Activated CD4-positive, alpha-beta T cell treated with anti-CD3 and anti-CD28 coated beads for 4 hours (primary cell): ENCODE measurements around the gene MYG1.
"Not testable (repeated sequence)": the region's sequence is repeated elsewhere in the genome, so short reads cannot be mapped to it uniquely, and the experiment has no call there.

Source experiments
- DNase-seq, 2 donors: peaks; one replicate each; pipeline ENCODE4 v3.0.0-alpha.2; 2020

The MYG1 gene

GRCh38 chr12:53330671-53331070 lies 31.2 kb downstream of the MYG1 start:
- no peak for DNase-seq

DNA sequence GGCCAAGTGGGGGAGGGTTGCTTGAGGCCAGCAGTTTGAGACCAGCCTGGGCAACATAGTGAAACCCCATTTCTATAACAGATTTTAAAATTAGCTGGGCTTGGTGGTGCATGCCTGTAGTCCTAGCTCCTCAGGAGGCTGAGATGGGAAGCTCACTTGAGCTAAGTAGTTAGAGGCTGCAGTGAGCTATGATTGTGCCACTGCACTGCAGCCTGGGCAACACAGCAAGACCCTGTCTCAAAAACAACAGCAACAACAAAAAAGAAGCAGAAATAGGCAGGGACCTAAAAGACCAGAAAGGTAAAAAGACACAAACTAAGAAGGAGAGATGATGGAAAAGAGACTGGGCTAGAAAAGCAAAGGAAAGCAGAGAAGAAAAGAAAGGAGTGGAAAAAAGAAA lies 32.8 kb downstream of the MYG1 start:
- DNase-seq, result not testable (repeated sequence)

DNA sequence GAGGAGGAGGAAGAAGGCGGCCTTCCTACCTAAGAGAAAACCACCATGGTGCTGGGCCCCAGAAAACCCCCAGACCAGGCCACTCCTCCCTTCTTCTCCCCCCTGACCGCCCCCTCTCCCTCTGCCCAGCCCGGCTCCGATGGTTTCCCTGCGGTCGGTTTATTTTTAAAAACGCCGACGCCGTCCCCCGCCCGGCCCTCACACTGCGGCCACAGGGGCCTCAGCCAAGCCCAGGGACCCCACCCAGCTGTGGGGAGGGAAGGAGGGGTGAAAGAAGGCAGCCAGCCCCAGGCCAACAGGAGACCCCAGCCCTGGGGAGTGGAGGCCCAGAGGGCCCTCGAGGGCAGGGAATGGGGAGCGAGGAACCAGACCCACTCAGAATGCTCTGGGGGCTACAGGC lies 33.2 kb downstream of the MYG1 start:
- DNase-seq, result no peak

- DNase-seq, result no peak
Measured at GRCh38 chr12:53333289-53333688, 33.8 kb downstream of the MYG1 start.

GRCh38 chr12:53333845-53334244 lies 34.4 kb downstream of the MYG1 start:
- DNase-seq, result no peak

DNA sequence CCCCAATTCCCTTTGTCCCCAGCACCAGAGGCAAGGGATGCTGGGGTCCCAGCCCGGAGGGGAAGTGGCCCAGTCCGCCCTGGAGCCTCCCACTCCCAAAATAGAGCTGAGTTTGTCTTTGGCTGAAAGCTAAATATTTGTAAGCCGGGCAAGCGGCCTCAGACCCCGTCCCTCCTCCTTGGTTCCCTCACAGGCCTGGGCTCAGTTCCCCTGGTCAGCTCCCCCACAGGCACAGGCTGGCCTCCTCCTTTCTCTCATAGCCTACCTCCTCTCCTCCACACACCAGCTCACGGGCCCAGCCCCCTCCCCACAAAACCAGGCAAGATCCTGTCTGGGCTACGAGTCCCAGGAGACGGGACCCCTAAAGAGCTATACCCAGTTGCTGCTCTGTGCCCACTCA lies 35.3 kb downstream of the MYG1 start:
- DNase-seq, result no peak

GRCh38 chr12:53336181-53336681 lies 36.7 kb downstream of the MYG1 start, which contains the start of gene SP7:
SP7 (minus strand) TSS chr12:53336354; CDS start chr12:53335646, 708 bp downstream.
- no peak for DNase-seq

- no peak for DNase-seq
Measured at GRCh38 chr12:53338017-53338416, 38.5 kb downstream of the MYG1 start.

- DNase-seq, result no peak
Measured at GRCh38 chr12:53338916-53339315, 39.4 kb downstream of the MYG1 start.

GRCh38 chr12:53340398-53340797 lies 40.9 kb downstream of the MYG1 start:
- DNase-seq, result no peak

DNA sequence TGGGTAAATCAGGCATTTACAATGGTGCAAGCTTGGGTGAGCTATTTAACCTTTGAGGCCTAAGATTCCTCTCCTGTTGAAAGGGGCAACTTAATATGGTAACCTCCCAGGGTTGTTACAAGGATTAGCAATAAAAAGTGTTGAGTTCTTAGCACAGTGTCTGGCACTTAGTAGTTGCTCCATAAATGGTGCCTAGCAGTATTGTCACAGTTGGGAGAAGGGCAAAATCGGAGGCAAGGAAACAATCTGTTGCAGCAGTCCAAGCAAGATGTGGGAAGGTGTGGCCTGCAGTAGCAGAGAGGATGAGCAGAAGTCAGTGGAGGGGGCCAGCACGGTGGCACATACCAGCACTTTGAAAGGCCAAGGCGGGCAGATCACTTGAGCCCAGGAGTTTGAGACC lies 44.0 kb downstream of the MYG1 start:
- no peak for DNase-seq

GRCh38 chr12:53343969-53344368 lies 44.5 kb downstream of the MYG1 start:
- no peak for DNase-seq

DNA sequence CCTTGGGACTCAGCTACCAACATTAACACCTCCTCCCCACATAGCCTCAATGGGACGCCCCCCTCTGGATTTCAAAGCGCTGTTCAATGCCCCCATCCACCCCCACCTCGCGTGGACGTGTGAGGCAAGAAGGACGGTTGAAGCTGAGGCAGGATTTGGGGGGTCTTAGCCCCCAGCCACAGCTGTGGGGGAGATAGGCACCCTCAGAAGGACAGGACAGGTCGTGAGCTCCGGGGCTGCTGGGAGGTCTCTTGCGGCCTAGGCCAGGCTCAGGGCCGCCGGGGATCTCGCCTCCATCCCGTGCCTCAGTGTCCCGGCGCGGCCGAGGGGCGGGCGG lies 45.0 kb downstream of the MYG1 start:
- no peak for DNase-seq

GRCh38 chr12:53344824-53345485 lies 45.5 kb downstream of the MYG1 start:
- peak; percentile 71 to 72 for DNase-seq

- no peak for DNase-seq
Measured at GRCh38 chr12:53345486-53346188, 46.1 kb downstream of the MYG1 start.

DNA sequence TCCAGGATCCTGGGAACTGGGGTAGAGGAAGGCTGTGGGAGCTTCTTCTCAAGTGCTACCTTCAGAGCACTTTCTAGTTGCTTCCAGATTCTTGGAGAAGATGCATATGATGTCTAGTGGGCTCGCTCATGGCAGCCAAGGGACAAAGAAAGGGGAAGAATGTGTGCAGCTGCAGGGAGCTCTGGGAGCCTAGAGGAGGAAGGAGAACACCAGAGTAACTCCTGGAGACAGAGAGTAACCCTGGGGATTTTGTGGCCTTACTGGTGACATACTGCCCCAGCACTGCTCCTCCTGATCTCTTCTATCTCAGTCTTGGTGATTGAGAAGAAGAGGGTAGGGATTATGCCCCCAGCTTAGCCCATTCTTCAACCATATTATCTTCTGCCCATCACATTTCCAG lies 47.0 kb downstream of the MYG1 start:
- DNase-seq, result no peak

- no peak for DNase-seq
Measured at GRCh38 chr12:53347905-53348304, 48.4 kb downstream of the MYG1 start.

DNA sequence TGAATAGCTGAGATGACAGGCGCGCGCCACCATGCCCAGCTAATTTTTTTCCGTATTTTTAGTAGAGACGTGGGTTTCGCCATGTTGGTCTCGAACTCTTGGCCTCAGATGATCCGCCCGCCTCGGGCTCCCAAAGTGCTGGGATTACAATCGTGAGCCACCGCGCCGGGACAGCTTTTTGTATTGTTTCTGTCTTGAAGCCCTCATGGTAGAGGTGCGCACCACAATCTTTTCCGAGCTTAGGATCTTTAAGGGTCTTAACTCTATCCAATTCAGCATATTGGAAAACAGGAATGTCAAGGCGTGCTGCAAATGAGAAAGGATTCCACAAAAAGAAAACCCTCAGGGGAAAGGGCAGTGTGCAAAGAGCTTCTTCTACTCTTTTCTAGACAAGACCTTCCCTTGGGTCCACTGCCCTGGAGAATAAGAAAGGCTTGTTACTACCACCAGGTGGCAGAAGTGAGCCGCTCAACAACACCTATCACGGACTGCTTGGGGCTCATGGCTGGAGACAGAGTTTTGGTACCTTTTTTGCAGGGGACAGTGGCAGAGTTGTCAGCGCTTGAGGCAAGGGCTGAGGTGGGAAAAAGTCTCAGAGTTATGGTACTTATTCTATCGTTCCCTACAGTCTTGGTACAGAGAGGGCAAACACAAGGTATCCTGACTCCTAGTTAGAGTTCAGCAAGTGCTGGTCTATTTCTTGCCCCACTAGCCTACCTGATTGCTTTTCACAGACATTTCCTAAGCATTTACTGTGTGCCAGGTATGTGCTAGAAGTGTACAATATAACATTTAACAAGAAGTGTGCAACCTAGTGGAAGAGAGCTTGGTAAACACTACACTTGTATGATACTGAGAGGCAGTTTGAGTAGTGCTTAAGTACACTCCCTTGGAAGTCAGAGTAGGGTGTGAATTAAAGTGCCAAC lies 53.1 kb downstream of the MYG1 start:
- DNase-seq, result peak; percentile 78 to 86

DNA sequence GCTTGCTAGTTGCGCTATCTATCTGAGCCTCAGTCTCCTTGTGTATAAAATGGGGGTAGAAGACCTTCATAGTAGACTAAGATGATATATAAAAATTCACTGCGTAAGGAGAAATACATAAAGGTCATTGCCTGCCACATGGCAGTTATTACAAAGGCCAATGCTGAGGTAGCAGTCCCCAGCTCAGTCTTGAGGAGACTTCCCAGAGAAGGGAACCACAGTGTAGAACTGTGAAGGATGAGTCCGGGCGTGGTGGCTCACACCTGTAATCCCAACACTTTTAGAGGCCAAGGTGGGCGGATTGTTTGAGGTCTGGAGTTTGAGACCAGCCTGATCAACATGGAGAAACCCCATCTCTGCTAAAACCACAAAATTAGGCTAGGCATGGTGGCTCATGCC lies 53.8 kb downstream of the MYG1 start:
- DNase-seq, result no peak

- DNase-seq, result no peak
Measured at GRCh38 chr12:53355121-53355520, 55.6 kb downstream of the MYG1 start.
